Activated CD4-positive, alpha-beta T cell treated with anti-CD3 and anti-CD28 coated beads, Interleukin-2, Interleukin-6, amounts not matched to agents 100 ng/mL and 50 ng/mL, durations not matched to agents 16 hours and 8 hours (primary cell): Measurements from ENCODE around the gene TOMM22.

Source experiments
- DNase-seq: peaks from one replicate; pipeline ENCODE4 v3.0.0-alpha.2; 2020

TOMM22 gene

DNA sequence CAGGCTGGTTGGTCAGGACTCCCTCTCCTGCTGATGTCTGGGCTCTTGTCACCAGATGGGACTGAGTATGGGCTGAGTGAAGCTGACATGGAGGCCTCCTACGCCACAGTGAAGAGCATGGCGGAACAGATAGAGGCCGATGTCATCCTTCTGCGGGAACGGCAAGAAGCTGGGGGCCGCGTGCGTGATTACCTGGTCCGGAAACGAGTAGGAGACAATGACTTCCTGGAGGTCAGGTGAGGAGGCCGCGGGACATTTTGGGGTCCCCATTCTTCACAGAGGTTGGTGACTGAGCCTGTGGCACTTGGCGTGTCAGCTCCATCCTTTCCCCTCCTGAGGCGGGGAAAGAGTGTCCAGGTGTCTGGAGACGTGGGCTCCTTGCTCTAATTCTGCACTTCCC, 34.1 kb downstream of the TOMM22 start:
- no peak for DNase-seq

DNA sequence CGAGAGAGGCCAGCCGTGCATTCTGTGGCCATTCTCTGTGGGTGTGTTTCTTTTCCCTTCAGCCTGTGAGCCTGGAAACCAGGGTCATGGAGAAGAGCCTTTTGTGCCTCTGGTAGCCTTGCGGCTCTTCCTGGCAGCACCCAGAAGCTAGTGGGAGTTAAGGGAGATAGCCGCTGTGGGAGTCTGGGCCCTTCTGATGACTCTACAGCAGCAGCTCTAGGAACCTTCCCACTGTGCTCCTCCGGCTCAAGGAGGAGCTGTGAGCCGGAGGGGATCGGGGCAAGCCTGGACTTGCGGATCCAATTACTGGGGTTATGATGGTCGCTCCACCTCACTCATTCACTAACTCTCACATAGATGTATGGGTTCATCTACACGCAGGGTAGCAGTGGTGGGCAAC, 34.5 kb downstream of the TOMM22 start:
- DNase-seq, result no peak

DNA sequence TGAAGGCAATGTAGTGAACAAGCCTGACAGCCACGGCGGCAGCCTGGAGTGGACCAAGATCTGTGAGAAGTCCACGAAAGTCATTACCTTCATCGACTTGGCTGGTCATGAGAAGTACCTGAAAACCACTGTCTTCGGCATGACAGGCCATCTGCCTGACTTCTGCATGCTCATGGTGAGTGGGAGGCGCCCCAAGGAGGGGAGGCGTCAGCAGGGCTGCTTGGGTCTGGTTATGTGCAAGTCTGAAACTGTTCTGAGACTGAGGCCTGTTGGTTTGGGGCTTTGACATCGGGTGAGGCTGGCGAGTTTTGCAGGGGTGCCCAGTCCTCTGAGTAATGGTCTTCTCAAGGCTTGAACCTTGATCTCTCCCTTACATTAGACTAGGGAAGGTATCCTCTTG, 35.1 kb downstream of the TOMM22 start:
- no peak for DNase-seq

DNA sequence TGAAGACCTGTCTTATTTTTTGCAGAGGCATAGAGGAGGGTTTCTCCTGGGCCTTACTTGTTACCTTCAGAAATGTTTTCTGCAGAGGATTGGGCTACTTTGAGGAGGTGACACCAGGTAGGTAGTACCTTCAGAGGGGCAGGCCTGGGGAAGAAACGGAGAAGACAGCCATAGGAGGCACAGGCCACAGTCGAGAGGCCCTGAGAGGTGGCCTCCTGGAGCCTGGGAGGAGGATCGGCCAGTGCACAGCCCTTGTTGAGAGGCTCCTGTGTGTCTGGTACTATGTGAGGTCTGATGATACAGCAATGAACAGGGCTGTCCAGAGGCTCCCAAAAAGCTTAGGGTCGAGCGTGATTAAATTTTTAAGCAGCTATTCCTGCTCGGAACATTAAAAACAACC, 35.5 kb downstream of the TOMM22 start:
- DNase-seq, result no peak

DNA sequence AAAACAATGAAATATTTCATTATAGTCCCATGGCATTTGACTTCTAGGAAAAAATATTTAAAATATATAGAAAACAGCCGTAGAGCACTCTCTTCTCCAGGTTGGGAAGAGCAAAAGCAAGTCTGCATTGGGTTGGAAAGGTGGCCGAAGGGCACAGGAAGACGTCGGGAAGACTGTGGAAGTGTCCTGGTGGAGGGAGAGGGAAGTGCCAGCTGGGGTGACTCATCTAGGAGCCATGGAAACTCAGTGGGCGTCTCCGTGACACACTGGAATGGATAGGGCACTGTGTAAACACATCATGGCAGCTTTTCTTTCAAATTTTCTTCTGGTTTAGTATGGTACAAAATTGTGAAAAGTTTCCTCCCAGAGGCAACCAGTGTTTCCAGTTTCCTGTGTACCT, 36.7 kb downstream of the TOMM22 start:
- DNase-seq, result no peak

DNA sequence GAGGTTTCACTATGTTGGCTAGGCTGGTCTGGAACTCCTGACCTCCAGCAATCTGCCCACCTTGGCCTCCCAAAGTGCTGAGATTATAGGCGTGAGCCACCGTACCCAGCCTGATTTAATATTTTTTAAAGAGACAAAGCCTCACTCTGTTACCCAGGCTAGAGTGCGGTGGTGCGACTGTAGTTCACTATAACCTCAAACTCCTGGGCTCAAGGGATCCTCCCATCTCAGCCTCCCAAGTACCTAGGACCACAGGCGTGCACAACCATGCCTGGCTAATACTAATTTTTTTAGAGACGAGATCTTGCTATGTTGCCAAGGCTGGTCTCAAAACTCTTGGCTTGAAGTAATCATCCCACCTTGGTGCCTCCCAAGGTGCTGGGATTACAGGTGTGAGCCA, 37.4 kb downstream of the TOMM22 start:
- DNase-seq, result no peak

DNA sequence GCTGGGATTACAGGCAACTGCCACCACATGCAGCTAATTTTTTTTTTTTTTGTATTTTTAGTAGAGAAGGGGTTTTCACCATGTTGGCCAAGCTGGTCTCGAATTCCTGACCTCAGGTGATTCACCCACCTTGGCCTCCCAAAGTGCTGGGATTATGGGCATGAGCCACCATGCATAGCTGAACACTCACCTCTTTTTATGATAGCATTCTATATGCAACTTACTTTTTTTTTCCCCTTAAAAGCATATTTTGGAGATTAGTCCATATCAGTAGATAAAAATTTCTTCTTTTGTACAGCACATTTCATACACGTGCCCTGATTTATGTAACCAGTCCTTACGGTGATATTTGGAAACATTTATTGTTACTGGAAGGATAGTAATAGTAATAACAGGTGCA, 38.6 kb downstream of the TOMM22 start:
- DNase-seq, result no peak

DNA sequence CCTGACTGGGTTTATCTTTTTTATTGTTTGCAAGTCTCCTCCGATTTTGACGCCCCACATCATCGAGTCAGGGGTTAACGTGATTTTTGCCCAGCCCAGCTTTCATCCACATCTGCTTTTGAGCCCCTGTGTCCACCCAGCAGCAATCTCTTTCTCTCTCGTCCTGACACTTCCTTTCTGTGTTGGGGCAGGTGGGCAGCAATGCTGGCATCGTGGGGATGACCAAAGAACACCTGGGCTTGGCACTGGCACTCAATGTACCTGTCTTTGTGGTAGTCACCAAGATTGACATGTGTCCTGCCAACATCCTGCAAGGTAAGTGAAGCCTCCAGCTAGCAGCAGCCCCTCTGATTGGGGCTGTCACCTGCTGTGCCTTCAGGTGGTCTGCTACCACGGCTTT, 39.8 kb downstream of the TOMM22 start:
- DNase-seq, result no peak

DNA sequence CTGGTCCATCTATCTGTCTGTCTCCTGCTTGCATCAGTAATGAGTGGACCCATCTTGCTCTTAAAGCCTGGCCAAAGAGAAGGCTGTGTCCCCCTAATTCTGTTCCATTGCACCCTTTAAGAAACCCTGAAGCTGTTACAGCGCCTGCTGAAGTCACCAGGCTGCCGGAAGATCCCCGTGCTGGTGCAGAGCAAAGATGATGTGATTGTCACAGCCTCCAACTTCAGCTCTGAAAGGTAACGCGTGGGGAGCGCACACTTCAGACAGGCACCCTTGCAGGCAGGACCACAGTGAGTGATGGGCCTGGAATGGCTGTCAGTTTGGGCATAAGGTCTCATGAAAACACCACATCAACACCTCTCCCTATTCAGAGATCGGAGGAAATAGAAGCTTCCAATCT, 42.4 kb downstream of the TOMM22 start:
- DNase-seq, result no peak

DNA sequence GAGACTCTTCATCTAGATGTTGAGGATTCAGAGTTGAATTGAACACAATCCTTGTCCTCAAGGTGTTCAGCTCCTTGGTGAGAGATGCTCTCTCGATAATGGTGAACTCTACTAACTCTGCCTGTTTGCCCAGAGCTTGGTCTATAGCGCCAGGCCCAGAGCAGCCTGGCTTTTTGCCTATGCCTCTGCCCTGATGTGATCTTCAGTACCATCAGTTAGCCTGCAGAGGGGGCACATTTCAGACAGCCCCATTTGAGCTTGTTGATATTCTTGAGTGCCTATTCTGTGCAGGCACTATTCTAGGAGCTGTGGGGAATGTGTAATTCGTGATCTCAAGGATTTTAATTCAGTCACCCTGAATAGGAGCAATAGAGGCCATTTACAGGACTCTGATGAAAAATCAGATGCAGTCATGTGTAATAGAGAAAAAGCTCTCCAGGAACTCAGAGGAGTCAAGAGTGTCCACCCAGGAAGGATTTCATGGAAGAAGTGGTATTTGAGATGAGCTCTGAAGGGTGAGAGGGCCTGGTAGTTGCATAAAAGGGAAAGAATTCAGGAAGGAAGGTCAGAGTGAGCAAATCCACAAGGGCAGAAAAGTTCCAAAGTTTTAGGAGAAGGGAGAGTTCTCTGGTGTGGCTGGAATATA, 43.3 kb downstream of the TOMM22 start:
- DNase-seq, result peak; percentile 50

DNA sequence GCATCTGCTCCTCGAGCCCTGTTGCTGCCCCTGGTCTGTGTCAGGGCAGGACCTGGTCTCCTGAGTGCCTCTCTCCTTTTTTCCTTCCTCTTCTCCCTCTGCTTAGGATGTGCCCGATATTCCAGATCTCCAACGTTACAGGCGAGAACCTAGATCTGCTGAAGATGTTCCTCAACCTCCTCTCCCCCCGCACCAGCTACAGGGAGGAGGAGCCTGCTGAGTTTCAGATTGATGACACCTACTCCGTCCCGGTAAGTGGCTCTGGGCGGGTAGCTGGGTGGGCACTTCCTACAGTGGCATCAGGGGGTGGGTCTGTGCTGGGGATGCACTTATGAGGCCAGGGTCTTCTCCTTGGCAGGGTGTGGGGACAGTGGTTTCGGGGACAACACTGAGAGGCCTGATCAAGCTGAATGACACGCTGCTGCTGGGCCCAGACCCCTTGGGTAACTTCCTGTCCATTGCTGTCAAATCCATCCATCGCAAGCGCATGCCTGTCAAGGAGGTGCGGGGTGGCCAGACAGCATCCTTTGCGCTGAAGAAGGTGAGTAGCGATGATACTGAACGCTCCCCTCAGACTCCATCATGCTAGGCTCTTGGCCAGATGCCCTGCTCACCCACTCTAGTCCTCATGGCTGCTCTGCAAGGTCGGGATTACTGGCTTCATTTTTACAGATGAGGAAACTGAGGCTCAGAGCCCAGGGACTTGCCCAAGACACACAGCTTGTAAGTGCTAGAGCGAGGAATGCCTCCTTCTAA, 44.3 kb downstream of the TOMM22 start:
- DNase-seq, result no peak

DNA sequence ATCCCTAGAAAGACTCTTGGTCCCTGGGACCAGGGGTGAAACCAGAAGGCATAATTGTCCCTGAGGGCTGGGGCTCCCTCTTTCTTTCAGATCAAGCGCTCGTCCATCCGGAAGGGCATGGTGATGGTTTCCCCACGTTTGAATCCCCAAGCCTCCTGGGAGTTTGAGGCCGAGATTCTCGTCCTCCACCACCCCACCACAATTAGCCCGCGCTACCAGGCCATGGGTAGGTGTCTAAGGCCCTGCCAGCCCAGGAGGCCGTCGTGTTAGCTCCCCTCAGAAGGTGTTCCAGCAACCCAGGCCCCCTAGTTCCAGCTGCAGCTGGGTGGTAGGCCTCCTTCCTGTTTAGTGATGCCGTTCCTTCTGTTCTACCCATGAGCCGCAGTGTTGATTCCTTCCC, 45.4 kb downstream of the TOMM22 start:
- DNase-seq, result no peak

DNA sequence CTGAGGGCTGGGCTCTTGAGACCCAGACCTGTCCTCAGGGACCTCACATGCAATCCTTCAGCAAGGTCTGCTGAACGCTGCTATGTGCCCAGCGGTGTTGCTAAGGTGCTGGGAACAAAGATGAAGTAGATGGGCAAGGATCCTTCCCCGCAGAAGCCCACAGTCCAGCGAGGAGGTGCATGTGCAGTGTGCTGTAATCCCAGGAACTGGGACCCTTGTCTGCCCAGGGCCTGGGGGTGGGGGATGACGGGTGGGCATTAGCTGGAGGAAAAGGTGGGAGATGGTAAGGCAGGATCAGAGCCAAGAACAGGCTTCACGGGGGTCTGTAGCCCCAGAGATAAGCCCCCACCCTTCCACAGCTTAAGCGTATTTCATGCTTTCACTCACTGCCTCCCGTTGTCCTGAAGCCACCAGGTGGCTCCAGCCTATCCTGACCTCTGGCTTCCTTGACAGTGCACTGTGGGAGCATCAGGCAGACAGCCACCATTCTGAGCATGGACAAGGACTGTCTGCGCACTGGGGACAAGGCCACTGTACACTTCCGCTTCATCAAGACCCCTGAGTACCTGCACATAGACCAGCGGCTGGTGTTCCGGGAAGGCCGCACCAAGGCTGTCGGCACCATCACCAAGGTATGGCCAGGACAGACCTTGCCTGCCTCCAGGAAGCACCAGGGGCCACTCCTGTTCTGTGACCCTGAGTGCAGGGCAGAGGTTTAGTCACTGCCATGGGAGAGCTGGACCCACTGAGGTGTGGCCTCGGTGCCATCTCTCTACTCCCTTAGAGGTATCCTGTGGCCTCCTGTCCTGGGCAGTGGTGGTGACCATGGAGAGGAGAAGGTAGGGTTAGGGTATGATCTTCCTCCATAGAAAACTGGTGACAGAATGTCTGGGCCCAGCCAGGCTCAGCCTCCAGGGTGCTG, 46.0 kb downstream of the TOMM22 start:
- DNase-seq, result no peak

DNA sequence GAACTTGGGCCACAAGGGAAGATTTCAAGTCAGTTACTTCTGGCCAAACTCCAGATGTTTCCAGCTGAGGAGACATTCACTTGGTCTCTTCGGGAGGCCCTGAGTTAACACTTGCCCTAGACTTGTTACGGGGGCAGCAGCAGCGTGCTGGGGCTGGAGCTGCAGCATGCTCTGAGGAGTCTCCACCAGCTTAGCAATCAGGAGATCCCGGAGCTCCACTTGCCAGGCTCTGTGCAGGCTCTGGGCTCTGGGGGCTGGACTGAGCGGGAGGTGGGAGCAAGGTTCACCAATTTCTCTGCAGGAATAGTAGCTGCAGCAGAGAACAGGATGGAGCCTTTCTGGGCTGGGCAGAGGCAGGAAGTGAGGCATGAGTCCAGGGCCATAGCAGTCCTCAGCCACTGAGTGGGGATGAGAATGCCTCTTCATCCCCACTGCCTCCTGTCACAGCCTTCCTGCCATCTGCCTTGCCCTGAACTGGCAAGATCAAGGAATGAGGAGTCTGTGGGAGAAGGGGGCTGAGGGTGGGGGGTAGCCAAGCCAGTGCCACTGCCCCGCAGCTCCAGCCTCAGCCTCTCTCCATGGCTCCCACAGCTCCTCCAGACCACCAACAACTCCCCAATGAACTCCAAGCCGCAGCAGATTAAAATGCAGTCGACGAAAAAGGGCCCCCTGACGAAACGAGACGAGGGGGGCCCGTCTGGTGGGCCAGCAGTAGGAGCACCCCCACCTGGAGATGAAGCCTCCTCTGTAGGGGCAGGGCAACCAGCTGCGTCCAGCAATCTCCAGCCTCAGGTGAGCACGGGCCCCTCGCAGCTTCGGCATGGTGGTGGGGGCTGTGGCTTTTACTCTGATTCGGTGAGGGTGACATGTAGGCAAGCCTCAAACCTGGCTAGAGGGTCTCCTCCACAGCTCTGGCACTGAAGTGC, 47.4 kb downstream of the TOMM22 start:
- DNase-seq, result no peak

DNA sequence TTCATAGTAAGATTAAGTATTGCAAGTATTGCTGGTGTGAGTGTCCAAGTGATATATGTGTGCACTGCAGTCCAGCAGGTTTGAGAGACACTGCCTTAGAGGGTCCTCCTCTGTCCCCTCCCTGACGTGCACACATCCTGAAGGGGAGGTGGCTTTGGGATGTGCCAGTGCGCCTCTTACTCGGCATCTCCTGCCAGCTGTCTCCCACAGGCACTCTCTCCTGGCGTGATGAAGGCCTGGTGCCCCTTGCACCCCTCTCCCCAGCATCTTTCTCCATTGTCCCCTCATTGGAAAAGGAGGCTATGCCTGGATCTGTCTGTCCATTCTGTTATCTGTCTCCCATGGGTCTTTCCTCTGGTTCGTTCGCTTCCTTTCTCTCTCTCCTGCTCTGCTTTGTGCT, 48.2 kb downstream of the TOMM22 start:
- no peak for DNase-seq

DNA sequence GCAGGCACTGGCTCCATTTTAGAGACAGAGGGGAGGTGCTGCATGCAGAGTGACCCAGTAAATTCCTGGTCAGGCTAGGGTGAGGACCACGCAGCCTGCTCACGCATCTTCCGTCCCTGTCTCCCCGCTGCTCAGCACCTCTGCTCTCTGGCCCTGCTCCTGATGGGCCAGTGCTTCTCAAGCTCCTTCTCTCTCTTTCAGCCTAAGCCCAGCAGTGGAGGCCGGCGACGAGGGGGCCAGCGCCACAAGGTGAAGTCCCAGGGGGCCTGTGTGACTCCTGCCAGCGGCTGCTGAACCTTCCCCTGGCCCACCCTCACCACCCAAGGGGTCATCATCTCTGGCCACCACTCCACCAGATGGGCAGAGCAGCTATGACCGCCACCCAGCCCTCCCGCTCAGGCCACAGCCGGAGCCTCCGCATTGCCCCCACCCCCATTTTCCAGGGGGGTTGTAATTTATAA, 48.7 kb downstream of the TOMM22 start:
- DNase-seq, result no peak

DNA sequence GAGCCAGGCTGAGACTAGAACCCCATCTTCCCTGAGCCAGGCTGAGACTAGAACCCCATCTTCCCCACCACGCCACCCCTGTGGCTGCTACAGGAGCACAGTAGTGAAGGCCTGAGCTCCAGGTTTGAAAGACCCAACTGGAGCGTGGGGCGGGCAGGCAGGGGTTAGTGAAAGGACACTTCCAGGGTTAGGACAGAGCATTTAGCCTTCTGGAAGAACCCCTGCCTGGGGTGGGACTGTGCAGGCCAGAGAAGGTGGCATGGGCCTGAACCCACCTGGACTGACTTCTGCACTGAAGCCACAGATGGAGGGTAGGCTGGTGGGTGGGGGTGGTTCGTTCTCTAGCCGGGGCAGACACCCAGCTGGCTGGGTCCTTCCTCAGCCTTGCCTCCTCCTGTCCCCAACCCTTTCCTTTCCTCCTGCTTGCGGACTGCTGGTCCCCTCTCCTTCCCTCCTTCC, 50.0 kb downstream of the TOMM22 start:
- DNase-seq, result no peak

DNA sequence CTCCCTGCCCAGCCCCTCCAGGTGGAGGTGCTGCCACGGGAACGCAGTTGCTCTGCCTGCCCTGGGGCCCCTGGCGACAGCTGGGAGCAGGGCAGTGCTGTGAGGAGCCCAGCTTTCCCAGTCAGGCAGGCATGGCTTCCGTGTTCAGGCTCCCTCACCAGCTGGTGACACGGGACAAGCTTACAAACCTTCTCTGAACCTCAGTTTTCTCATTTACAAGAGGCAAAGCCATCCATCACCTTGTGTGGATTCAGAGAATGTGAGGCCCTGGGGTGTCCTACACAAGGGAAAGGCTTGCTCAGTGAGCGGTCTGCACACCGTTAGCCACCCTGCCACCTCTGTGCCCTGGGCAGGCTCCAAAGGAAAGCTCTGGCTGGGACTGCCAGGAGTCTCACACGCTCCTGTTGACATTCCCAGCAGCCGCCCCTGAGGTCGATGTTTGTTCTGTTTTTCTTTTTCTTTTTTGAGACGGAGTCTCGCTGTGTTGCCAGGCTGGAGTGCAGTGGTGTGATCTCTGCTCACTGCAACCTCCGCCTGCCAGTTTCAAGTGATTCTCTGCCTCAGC, 50.6 kb downstream of the TOMM22 start:
- no peak for DNase-seq

DNA sequence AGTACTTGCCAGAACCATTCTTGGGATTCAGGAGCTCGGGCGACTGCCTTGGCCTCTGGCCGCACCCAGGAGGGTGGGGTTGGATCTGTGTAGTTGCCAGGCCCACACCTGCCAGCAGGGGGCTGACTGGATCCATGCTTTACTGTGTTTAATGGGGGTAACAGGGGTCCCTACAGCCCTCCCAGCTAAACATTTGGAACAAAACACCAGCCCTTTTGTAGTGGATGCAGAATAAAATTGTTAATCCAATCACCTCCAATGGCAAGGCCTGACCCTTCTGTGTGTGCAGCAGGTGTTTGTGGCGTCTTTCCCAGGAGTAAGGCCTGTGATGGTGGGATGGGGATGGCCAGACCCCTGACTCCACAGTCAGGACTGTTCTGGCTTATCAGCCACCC, 51.6 kb downstream of the TOMM22 start:
- DNase-seq, result peak; percentile 61

DNA sequence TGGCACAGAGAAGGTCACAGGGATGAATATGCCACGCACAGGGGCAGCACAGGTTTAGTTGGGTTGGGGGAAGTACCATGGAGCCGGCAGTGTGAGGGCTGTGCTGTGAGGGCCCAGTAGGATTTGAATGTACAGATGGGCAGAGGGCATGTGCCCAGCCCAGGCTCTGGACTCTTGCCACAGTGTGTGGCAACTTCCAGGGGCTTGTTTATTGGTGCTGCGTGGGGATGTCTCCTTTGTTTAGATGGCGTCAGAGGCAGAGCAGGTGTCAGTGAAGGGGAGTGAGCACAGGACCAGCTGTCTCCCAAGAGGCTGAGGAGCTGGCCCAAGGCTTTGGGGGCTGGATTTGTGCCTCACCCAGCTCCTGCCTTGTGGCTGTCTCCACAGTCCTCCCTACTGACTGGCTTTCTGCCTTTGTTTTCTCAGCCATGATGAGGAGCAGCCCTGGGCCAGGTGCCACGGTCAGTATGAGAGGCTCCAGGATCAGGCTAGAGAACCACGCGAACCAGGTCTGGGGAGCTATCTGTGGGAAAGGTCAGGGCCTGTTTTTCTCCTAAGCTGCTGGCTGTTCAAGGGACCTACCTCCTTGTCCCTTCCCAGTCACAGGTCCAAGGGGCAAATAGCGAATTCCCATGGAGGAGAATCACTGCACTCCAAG, 52.1 kb downstream of the TOMM22 start:
- no peak for DNase-seq

DNA sequence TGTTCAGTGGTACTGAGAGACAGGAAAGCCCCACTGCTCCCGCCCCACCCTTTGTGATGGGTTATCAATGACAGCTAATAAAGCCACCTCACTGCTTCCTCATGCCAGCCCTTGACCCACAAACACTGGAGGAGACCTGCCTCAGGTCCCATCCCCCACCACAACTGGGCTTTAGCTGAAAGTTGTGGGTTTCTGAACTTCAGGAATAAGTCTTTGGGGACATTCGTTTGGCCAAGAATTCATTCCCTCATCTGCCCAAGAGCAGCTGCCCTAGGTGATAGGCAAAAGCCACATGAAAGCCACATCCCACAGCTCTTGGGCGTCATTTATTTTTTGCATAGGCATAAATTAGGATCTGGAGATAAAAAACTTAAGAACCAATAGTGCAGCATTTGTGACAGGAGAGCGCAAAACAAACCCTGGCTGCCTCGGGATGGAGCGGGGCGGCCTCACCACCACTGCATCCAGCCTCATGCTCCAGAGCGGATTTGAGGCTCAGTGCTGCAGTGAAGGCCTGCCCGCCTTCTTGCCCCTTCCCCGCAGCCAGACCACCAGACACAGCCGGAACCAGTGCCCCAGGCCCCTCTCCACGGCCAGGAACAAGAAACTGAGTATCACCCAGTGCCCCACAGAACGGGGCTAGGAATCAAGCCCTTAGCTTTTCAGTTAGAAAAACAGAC, 52.8 kb downstream of the TOMM22 start:
- DNase-seq, result no peak
